ENCODE measurements around the gene ALDOC. TPM values are rescaled to one million over a fixed set of nuclear protein-coding genes. Genes with fewer than 3 reads are reported as not detected.

Gene ALDOC
- polyA plus RNA-seq, 1 of the 3 experiments (the other 2 are of a cell fraction): 10.3 TPM

DNA sequence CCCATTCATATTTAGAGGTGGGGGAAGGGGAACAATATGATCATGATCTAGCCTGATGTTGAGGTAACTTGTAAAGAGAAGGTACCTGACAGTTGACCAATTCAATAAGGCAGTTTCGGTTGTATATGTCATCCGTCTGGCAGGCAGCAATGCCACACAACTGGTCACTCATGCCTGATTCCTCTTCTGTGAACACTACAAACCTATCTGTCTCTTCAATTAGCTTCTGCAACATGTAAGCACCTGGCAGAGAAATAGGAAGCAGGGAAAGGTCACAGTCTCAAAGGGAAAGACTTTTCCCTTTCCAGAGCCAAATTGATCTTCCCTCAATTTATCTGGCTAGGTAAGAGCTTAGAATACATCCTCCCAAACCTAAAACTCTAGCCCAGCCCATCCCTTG, 47.5 kb upstream of the ALDOC start (continued):
- TF ChIP-seq, protein P1, sequence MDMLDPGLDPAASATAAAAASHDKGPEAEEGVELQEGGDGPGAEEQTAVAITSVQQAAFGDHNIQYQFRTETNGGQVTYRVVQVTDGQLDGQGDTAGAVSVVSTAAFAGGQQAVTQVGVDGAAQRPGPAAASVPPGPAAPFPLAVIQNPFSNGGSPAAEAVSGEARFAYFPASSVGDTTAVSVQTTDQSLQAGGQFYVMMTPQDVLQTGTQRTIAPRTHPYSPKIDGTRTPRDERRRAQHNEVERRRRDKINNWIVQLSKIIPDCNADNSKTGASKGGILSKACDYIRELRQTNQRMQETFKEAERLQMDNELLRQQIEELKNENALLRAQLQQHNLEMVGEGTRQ (IDR thresholded peaks at IDR 0.05; ENCODE audit: borderline replicate concordance, low read depth, low read length): no peak

DNA sequence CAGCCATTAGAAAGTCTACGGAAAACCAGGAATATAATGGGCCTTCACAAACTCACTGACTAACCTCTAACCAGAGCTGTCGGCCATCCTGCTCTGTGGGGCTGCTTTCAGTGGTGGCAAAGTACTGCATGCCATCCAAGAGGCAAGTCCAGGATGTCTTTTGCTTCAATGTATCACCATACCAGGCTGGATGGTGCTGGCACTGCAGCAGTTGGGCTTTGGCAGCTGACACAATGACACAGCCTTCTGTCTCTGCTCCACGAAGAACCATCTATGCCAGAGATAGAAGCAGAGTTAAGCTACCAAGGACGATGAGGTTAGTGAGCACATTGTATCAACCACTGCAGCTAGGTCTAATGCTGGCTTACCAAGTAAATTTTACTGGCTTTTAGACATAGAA, 47.0 kb upstream of the ALDOC start:
- H2AFZ ChIP-seq (ENCODE audit: low read depth): no peak overlapping the region
- ChIA-PET CTCF (interaction anchor here (1.4 to 7.0 kb wide), 3 partner anchors 12 to 23 kb away, joined by 4 to 37 read pairs (median 5); partner anchors contain the start of gene BLTP2), POLR2A (interaction anchor here (1.0 kb wide), 1 partner anchor 11 kb away, joined by 4 read pairs; no protein-coding TSS in a partner anchor)
- no peak overlapping the region for H3K4me3 ChIP-seq (ENCODE audit: low read depth in 2 of 2, low read length in 1 of 2)
- peaks cover 75 to 79% of the 10 kb centered on the region in 2 experiments for H3K36me3 ChIP-seq (replicated peaks in 1 of 2; ENCODE audit: control insufficient read depth in 1 of 2, insufficient read depth in 2 of 2, low read length in 1 of 2)
- TF ChIP-seq CHD2 (IDR thresholded peaks at IDR 0.05; ENCODE audit: low read length, partially characterized antibody) (no peak), JUND (IDR thresholded peaks at IDR 0.05) (no peak), NRF1 (IDR thresholded peaks at IDR 0.05; ENCODE audit: low read depth, low read length) (no peak), RFX5 (IDR thresholded peaks at IDR 0.05; ENCODE audit: low read length) (no peak), FOXJ3 (CRISPR knock-in tag; IDR thresholded peaks at IDR 0.05) (no peak), POLR2AphosphoS5 (IDR thresholded peaks at IDR 0.05; ENCODE audit: low read depth, low read length) (no peak)
- TF ChIP-seq, protein P2, sequence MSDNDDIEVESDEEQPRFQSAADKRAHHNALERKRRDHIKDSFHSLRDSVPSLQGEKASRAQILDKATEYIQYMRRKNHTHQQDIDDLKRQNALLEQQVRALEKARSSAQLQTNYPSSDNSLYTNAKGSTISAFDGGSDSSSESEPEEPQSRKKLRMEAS (IDR thresholded peaks at IDR 0.05; ENCODE audit: low read depth): no peak
- TF ChIP-seq, protein P1 (IDR thresholded peaks at IDR 0.05; ENCODE audit: borderline replicate concordance, low read depth, low read length): no peak
- H3K27ac ChIP-seq (ENCODE audit: low read depth in 2 of 2, low read length in 1 of 2): no peak overlapping the region
- no peak for DNase-seq
- no peak overlapping the region for H3K9ac ChIP-seq
- no peaks in the 10 kb centered on the region for H3K4me1 ChIP-seq (ENCODE audit: control insufficient read depth in 1 of 2, insufficient read depth in 2 of 2, low read depth in 1 of 2, low read length in 1 of 2)
- H3F3A ChIP-seq (replicated peaks; ENCODE audit: insufficient read depth): peaks cover 3% of the 10 kb centered on the region
- WGBS (ENCODE audit: low lambda C conversion rate): 91% methylated on average over 4 of the region's 4 CpGs
- no peaks in the 10 kb centered on the region for H4K20me1 ChIP-seq (ENCODE audit: insufficient read depth)
- H3K4me2 ChIP-seq: no peak overlapping the region
- no peaks in the 10 kb centered on the region for H3K27me3 ChIP-seq (ENCODE audit: insufficient read depth)
- H3K9me2 ChIP-seq: no peaks in the 10 kb centered on the region
- no peaks in the 10 kb centered on the region for H3K9me3 ChIP-seq
- H3K79me2 ChIP-seq (ENCODE audit: insufficient read depth): no peaks in the 10 kb centered on the region; the same call in 1 of the 2 replicates

DNA sequence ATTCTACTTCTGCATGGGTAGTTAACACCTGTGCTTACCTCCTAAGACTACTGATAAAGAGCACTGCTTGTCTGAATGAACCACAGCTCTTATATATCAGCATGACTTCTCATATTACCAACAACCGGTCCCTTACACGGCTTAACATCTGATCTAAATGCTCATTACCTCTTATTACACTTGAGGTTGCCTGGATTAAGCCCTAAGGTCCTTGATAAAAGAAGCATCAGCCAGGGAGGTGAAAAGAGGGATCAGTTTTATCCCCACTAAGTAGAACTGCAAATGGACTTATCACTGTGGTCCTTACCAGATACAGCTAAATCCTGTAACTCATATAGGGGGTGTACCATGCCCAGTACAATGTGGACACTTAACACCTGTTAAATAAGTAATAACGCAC, 45.5 kb upstream of the ALDOC start:
- Histone ChIP-seq H3K27ac (ENCODE audit: low read depth in 2 of 2, low read length in 1 of 2) (no peak overlapping the region), H3K4me2 (no peak overlapping the region), H3K9ac (no peak overlapping the region), H3K27me3 (ENCODE audit: insufficient read depth) (no peaks in the 10 kb centered on the region), H3K9me2 (no peaks in the 10 kb centered on the region), H3K9me3 (no peaks in the 10 kb centered on the region), H3K4me3 (ENCODE audit: low read depth in 2 of 2, low read length in 1 of 2) (no peak overlapping the region), H3K36me3 (replicated peaks in 1 of 2; ENCODE audit: control insufficient read depth in 1 of 2, insufficient read depth in 2 of 2, low read length in 1 of 2) (peaks cover 71 to 79% of the 10 kb centered on the region in 2 experiments), H3K79me2 (ENCODE audit: insufficient read depth) (no peaks in the 10 kb centered on the region; the same call in 1 of the 2 replicates), H3F3A (replicated peaks; ENCODE audit: insufficient read depth) (no peaks in the 10 kb centered on the region), H3K4me1 (ENCODE audit: control insufficient read depth in 1 of 2, insufficient read depth in 2 of 2, low read depth in 1 of 2, low read length in 1 of 2) (no peaks in the 10 kb centered on the region), H2AFZ (ENCODE audit: low read depth) (no peak overlapping the region), H4K20me1 (ENCODE audit: insufficient read depth) (no peaks in the 10 kb centered on the region)
- CTCF ChIA-PET: interaction anchor here (1.2 to 7.0 kb wide), 2 partner anchors 11 to 22 kb away, joined by 6 to 37 read pairs; no protein-coding TSS in a partner anchor
- POLR2A ChIA-PET: no interaction called here
- no peak for DNase-seq
- 100% methylated on average over 3 of the region's 3 CpGs for WGBS (ENCODE audit: low lambda C conversion rate)
- TF ChIP-seq RFX5 (IDR thresholded peaks at IDR 0.05; ENCODE audit: low read length) (no peak), ELF1 (IDR thresholded peaks at IDR 0.05) (no peak), MXI1 (IDR thresholded peaks at IDR 0.05; ENCODE audit: low read depth, low read length) (no peak), SMC3 (IDR thresholded peaks at IDR 0.05; ENCODE audit: low read depth, low read length) (no peak), EZH2phosphoT487 (IDR thresholded peaks at IDR 0.05; ENCODE audit: borderline replicate concordance, low read depth) (no peak), RCOR1 (IDR thresholded peaks at IDR 0.05; ENCODE audit: low read length) (no peak), NFIC (IDR thresholded peaks at IDR 0.05; ENCODE audit: borderline replicate concordance) (no peak), JUND (IDR thresholded peaks at IDR 0.05) (no peak), SIN3A (IDR thresholded peaks at IDR 0.05; ENCODE audit: borderline replicate concordance, low read depth, low read length) (no peak), FOXJ3 (CRISPR knock-in tag; IDR thresholded peaks at IDR 0.05) (no peak), EP300 (IDR thresholded peaks at IDR 0.05; ENCODE audit: borderline replicate concordance in 1 of 2, low read depth in 1 of 2, low read length in 1 of 2) (no peak)
- TF ChIP-seq, protein P3, sequence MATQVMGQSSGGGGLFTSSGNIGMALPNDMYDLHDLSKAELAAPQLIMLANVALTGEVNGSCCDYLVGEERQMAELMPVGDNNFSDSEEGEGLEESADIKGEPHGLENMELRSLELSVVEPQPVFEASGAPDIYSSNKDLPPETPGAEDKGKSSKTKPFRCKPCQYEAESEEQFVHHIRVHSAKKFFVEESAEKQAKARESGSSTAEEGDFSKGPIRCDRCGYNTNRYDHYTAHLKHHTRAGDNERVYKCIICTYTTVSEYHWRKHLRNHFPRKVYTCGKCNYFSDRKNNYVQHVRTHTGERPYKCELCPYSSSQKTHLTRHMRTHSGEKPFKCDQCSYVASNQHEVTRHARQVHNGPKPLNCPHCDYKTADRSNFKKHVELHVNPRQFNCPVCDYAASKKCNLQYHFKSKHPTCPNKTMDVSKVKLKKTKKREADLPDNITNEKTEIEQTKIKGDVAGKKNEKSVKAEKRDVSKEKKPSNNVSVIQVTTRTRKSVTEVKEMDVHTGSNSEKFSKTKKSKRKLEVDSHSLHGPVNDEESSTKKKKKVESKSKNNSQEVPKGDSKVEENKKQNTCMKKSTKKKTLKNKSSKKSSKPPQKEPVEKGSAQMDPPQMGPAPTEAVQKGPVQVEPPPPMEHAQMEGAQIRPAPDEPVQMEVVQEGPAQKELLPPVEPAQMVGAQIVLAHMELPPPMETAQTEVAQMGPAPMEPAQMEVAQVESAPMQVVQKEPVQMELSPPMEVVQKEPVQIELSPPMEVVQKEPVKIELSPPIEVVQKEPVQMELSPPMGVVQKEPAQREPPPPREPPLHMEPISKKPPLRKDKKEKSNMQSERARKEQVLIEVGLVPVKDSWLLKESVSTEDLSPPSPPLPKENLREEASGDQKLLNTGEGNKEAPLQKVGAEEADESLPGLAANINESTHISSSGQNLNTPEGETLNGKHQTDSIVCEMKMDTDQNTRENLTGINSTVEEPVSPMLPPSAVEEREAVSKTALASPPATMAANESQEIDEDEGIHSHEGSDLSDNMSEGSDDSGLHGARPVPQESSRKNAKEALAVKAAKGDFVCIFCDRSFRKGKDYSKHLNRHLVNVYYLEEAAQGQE (IDR thresholded peaks at IDR 0.05; ENCODE audit: low read depth, low read length): no peak
- TF ChIP-seq, protein P4, sequence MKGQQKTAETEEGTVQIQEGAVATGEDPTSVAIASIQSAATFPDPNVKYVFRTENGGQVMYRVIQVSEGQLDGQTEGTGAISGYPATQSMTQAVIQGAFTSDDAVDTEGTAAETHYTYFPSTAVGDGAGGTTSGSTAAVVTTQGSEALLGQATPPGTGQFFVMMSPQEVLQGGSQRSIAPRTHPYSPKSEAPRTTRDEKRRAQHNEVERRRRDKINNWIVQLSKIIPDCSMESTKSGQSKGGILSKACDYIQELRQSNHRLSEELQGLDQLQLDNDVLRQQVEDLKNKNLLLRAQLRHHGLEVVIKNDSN (IDR thresholded peaks at IDR 0.05; ENCODE audit: borderline replicate concordance, low read depth): no peak
- TF ChIP-seq, protein P1 (IDR thresholded peaks at IDR 0.05; ENCODE audit: borderline replicate concordance, low read depth, low read length): no peak

Data from SK-N-SH (cell line).